ENCODE measurements around the gene SMURF2. TPM values are rescaled to one million over a fixed set of nuclear protein-coding genes. Genes with fewer than 3 reads are reported as not detected.

Gene SMURF2
- total RNA-seq, 1 experiment from 2014 or later: 127 TPM

- no peaks in the 10 kb centered on the region for H3K9me2 ChIP-seq (ENCODE audit: insufficient read depth)
- H3K4me1 ChIP-seq (ENCODE audit: control insufficient read depth in 1 of 2, insufficient read depth in 2 of 2, low read length in 2 of 2): peaks cover 10 to 50% of the 10 kb centered on the region in 2 experiments; a peak in 3 of 4 replicates
- RAD21 ChIA-PET (ENCODE audit: low non-redundant PET in 1 of 2, low total read pairs in 2 of 2, uncharacterized antibody in 2 of 2, unreplicated experiment in 2 of 2): interaction anchor here in 1 of 2 experiments (0.7 to 1.7 kb wide), 3 partner anchors 10 to 76 kb away, joined by 3 to 5 read pairs (median 5); partner anchors contain the start of genes CEP95 and DDX5
- peaks cover 72% of the 10 kb centered on the region for H3K79me2 ChIP-seq (ENCODE audit: insufficient read depth, low read length)
- peak overlapping the region; percentile 80 for H3K4me2 ChIP-seq (ENCODE audit: low read length)
- intact Hi-C loops (cut with micrococcal nuclease): loop anchor here (5.0 to 10.0 kb wide), 2 partner anchors 166 to 352 kb away; partner anchors contain the start of gene SMURF2
- H3K36me3 ChIP-seq (ENCODE audit: control insufficient read depth in 1 of 2, insufficient read depth in 2 of 2, low read length in 2 of 2): peaks cover 29 to 35% of the 10 kb centered on the region in 2 experiments
- peak overlapping the region; percentile 77 for H3K9ac ChIP-seq (ENCODE audit: low read length)
- ATAC-seq (no peak), DNase-seq (ENCODE audit: low read depth, low spot score) (no peak)
- POLR2A ChIA-PET: interaction anchor here (0.7 to 8.5 kb wide), 5 partner anchors 9 to 75 kb away, joined by 3 to 119 read pairs (median 4); partner anchors contain the start of genes CEP95 and DDX5
- H3K27me3 ChIP-seq (ENCODE audit: insufficient read depth, low read length): no peaks in the 10 kb centered on the region
- H4K20me1 ChIP-seq (ENCODE audit: insufficient read depth): peaks cover 28% of the 10 kb centered on the region; the same call in 1 of the 2 replicates
- CTCF ChIA-PET: interaction anchor here (1.3 to 4.5 kb wide), 3 partner anchors 10 to 76 kb away, joined by 3 to 68 read pairs (median 14); partner anchors contain the start of genes CEP95 and DDX5
- H3K27ac ChIP-seq (ENCODE audit: low read depth, low read length): peak overlapping the region; percentile 79
- no peak for TF ChIP-seq ELF1 (IDR thresholded peaks at IDR 0.05; ENCODE audit: borderline replicate concordance, low read depth)
- no peak for TF ChIP-seq RAD21 (IDR thresholded peaks at IDR 0.05; ENCODE audit: low read depth)
- no peak for TF ChIP-seq SIN3A (IDR thresholded peaks at IDR 0.05; ENCODE audit: low read depth)
- no peak for TF ChIP-seq POLR2A (IDR thresholded peaks at IDR 0.05; ENCODE audit: borderline replicate concordance, extremely low read depth, insufficient read depth, insufficient read length)
- TF ChIP-seq REST (IDR thresholded peaks at IDR 0.05; ENCODE audit: low read depth): no peak
- no peak for TF ChIP-seq TCF7L2 (IDR thresholded peaks at IDR 0.05; ENCODE audit: borderline replicate concordance, extremely low read depth, insufficient read depth, insufficient read length)
- no peak for TF ChIP-seq EGR1 (IDR thresholded peaks at IDR 0.05; ENCODE audit: low read depth)
- TF ChIP-seq YY1 (IDR thresholded peaks at IDR 0.05; ENCODE audit: extremely low read depth, insufficient replicate concordance, low read depth, low read length): no peak
- no peak for TF ChIP-seq ZBTB33 (IDR thresholded peaks at IDR 0.05; ENCODE audit: extremely low read depth, insufficient replicate concordance, low read length)
- no peak for TF ChIP-seq ZFX (IDR thresholded peaks at IDR 0.05)
- no peak for TF ChIP-seq SRF (IDR thresholded peaks at IDR 0.05; ENCODE audit: low read depth)
- no peak for TF ChIP-seq EZH2 (IDR thresholded peaks at IDR 0.05)
- TF ChIP-seq POLR2AphosphoS5 (IDR thresholded peaks at IDR 0.05; ENCODE audit: low read depth, low read length): no peak
- no peak for TF ChIP-seq CEBPB (IDR thresholded peaks at IDR 0.05; ENCODE audit: low read depth)
- TF ChIP-seq ATF3 (IDR thresholded peaks at IDR 0.05): no peak
- no peak for TF ChIP-seq ZNF274 (IDR thresholded peaks at IDR 0.05; ENCODE audit: low read depth, low read length)
- TF ChIP-seq SP1 (IDR thresholded peaks at IDR 0.05; ENCODE audit: low read depth): no peak
- no TSS peak for BruUV-seq (replicated peaks)
- H3K4me3 ChIP-seq (replicated peaks in 1 of 2; ENCODE audit: low read depth in 1 of 2, low read length in 2 of 2): peak overlapping the region; percentile 73 to 78
- H2AFZ ChIP-seq (ENCODE audit: low read depth, low read length, poor library complexity, severe bottlenecking): no peak overlapping the region
- H3K9me3 ChIP-seq (ENCODE audit: control insufficient read depth in 1 of 2, insufficient read depth in 1 of 2, low read depth in 1 of 2, low read length in 2 of 2): no peaks in the 10 kb centered on the region
Observed at GRCh38 chr17:64496348-64496785, 165.7 kb downstream of the SMURF2 start.

All from HCT116 (cell line).